Muscle of leg (tissue), 11 donors: ENCODE data around the gene AMER2. TPM values are rescaled to one million over a fixed set of nuclear protein-coding genes. Genes with fewer than 3 reads are reported as not detected.
A peak's percentile ranks its signal among the peaks of the same experiment; 100 is the strongest.

Experiments used
- DNase-seq: peaks from one replicate; pipeline ENCODE4 v3.0.0; 2013
- H3K27ac ChIP-seq: one replicate; pipeline ENCODE4 v1.5.1; 2013; ENCODE audit warnings: mild to moderate bottlenecking, low read length, control low read depth
- H3K27me3 ChIP-seq: one replicate; pipeline ENCODE4 v1.6.1; 2013; ENCODE audit warnings: low read length; ENCODE audit not compliant: control insufficient read depth, insufficient read depth
- H3K36me3 ChIP-seq: one replicate; pipeline ENCODE4 v1.6.1; 2013; ENCODE audit warnings: low read length; ENCODE audit not compliant: control insufficient read depth, insufficient read depth
- H3K4me1 ChIP-seq: one replicate; pipeline ENCODE4 v1.6.1; 2013; ENCODE audit warnings: low read length; ENCODE audit not compliant: control insufficient read depth, insufficient read depth
- H3K4me3 ChIP-seq: one replicate; pipeline ENCODE4 v1.5.1; 2013; ENCODE audit warnings: low read length, control low read depth
- H3K9me3 ChIP-seq: replicated peaks from 2 replicates; pipeline ENCODE4 v1.6.1; 2013; ENCODE audit warnings: low read depth, low read length; ENCODE audit not compliant: control insufficient read depth
- WGBS: methylation state at CpG from one replicate; pipeline ENCODE4 v1.1.5; 2013; ENCODE audit warnings: missing lambda C conversion rate; ENCODE audit not compliant: insufficient coverage; 5-methylcytosine and 5-hydroxymethylcytosine counted together
- polyA plus RNA-seq, 8 donors: library from polyadenylated mRNA; unstranded; fragments of 120-200 nt; gene quantifications; one replicate each; pipeline versions ENCODE4 v1.2.1 to v1.2.3, GENCODE V29; 2013; ENCODE audit warnings: inconsistent platforms in 1 of 8, low replicate concordance in 1 of 8; ENCODE audit not compliant: insufficient read length in 8 of 8, insufficient read depth in 1 of 8
- total RNA-seq: library from RNA; stranded (reverse); fragments of 120-200 nt; gene quantifications from one replicate; pipeline ENCODE4 v1.2.4, GENCODE V29; 2013

The AMER2 gene
- total and polyA plus RNA-seq, 9 donors: 0.03 to 0.13 (median 0.05) TPM

DNA sequence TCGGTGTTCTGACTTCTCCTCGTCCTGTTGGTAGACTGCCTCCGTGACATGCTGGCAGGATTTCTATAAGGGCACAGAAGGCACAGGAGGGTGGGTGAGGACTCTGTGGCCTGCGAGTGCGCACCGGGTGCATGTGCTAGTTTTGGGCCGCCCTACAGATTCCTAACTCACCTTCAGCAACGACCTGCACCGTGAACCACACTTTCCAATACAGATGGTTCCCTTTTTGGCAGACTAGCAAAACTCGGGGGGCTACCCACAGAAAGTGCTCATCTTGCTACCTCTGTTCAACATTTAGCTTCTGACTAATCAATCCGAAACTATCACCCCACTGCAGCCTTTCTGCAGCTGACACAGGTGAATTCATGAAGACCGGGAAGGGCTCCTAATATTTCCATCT, 14.1 kb upstream of the AMER2 start:
- Histone ChIP-seq H3K27ac (no peak overlapping the region), H3K9me3 (no peaks in the 10 kb centered on the region), H3K36me3 (no peaks in the 10 kb centered on the region), H3K27me3 (peaks cover 8% of the 10 kb centered on the region), H3K4me1 (peaks cover 3% of the 10 kb centered on the region), H3K4me3 (no peak overlapping the region)
- 88% methylated on average over 10 of the region's 12 CpGs for WGBS
- DNase-seq: no peak

DNA sequence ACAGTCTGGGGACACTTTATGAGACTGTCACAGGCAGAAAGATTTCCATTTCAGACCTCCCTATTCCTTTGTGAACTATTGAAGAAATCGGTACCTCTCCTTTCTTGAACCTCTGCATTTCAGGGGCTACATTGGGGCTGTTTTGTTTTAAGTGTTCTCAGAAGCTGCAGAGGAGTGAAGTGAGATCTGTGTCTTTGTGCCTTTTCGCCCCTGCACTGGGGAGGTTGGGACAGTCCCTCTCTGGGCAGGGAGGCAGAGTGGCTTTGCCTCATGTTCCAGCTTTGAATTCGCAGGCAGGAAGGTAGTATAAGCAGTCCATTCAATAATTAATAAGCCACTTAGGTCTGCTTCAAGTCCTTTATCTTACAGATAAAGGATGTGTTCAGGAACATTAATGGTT, 9.5 kb upstream of the AMER2 start:
- 43% methylated on average over 1 of the region's 3 CpGs for WGBS
- no peak for DNase-seq

DNA sequence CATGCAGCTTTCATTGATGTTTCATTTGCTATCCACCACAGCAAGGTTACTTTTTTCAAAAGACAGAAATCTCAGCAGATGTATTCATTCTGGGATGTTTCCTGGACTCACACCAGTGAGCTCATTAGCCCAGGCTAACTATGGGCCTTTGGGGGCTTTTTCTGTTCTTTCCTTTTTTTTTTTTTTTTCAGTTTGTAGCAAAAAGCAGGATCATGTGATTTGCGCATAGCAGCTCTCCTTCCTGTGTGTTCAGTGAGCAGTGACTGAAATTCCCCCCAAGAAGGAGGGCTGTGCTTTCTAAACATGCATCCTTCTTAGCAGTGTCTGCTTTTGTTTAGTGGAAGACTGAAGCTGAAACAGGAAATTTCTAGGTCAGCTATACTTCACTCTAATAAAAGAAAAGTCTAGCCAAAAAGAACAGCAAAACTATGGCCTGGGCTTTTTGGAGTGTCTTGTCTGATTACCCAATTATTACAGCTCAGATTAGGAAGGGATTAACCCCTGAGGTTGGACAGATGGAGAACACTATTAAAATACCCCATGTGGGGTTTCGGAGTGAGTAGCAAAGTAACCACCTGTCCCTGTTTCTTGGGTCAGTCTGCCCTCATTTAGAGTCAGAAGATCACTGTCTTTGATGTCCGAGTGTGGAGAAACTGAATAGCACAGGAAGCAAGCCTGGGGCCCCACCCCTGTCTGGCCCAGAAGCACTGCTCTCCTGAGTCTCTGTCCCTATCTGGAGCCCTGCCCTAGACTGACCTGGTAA, 8.9 kb upstream of the AMER2 start:
- 30% methylated on average over 2 of the region's 3 CpGs for WGBS
- peak; percentile 59 for DNase-seq

More for the DNA sequence above, 9.5 kb upstream of the AMER2 start:
- H3K36me3 ChIP-seq: no peaks in the 10 kb centered on the region
- peaks cover 12% of the 10 kb centered on the region for H3K27me3 ChIP-seq
- H3K9me3 ChIP-seq: no peaks in the 10 kb centered on the region
- H3K4me1 ChIP-seq: peaks cover 6% of the 10 kb centered on the region
- H3K4me3 ChIP-seq: no peak overlapping the region
- no peak overlapping the region for H3K27ac ChIP-seq

DNA sequence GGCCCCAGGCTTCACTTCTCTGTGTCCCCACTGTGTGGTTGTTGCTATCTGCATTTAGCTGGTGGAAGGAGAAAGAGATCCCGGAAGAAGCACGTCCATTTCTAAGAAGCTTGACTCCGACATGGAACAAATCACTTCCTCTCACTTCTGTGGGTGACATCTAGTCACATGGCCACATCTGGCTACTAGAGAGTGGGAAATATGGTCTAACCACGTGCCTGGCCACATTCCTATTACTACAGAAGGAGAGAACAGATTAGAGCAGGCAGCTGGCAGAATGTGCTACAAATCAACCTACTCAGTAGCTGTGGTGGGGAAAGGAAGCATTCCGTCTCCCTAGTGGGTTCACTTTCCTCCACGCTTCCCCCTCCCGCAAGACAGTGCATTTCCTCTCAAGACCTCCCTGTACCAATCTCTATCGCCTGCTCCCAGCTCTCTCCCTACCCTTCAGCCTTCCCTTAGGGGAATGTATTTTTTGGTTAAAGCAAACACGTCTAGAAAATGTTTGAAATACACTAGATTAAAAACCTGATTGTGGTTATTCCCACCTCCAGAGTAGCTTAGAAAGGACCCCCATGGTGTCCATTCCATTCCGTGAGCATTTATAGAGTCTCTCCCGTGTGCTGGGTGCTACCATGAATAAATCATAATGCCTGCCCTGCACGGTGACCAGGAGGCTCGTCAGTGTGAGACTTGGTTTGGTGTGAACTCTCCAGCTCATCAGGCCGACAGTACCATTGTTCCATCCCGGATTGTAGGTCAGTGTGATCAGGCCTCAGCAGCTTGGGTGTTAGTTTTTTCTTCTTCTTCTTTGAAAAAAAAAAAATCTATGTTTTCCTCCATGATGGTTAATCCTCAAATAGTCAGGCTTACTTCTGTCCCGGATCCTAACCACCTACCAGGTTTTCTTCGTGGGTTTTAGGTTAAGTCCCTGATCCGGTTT, 8.0 kb upstream of the AMER2 start:
- peaks cover 9% of the 10 kb centered on the region for H3K4me1 ChIP-seq
- H3K27me3 ChIP-seq: peaks cover 16% of the 10 kb centered on the region
- WGBS: 0% methylated on average over 2 of the region's 18 CpGs
- H3K4me3 ChIP-seq: no peak overlapping the region
- H3K36me3 ChIP-seq: no peaks in the 10 kb centered on the region
- DNase-seq: no peak
- H3K27ac ChIP-seq: no peak overlapping the region
- H3K9me3 ChIP-seq: no peaks in the 10 kb centered on the region

More for the DNA sequence above, 8.9 kb upstream of the AMER2 start:
- peak overlapping the region; percentile 13 for H3K27ac ChIP-seq
- H3K9me3 ChIP-seq: no peaks in the 10 kb centered on the region
- H3K4me1 ChIP-seq: peaks cover 9% of the 10 kb centered on the region
- H3K27me3 ChIP-seq: peaks cover 9% of the 10 kb centered on the region
- H3K4me3 ChIP-seq: no peak overlapping the region
- H3K36me3 ChIP-seq: no peaks in the 10 kb centered on the region

DNA sequence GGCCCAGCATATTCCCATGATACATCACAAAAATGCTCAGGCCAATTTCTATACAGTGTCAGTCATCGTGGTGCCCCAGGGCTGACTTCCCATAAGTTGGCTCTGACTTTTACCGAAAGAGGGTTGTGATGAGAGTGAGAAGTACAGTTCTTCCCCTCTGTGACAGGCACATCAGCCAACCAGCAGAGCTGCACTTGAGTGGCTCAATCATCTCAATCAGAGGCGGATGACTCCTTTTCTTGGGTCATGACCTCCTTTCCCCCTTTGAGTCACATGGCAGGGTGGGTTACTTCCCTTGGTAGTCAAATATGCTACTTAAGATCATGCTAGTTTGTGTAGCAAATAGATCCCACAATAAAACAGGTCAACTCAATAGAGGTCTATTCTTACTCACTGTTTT, 6.9 kb upstream of the AMER2 start:
- peaks cover 20% of the 10 kb centered on the region for H3K27me3 ChIP-seq
- H3K4me3 ChIP-seq: no peak overlapping the region
- no CpG with 5 or more reads among the region's 3 CpGs for WGBS

DNA sequence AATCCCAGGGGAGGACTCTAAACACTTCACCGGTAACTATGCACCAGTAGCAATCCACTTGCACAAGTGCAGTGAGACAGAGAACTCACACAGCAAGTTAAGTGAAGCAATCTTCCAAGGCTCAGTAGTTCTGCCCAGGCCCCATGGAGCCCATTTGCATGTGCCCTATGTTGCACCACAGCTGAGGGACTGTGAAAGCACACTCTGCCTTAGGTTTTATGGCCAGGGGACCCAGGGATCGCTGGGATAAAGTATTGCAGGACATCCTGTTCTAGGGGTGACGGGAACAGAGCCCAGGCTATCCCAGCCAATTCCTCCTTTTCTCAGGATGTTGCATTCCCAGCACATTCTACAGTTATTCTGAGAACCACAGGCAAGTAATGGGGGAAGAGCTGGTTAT, 6.0 kb upstream of the AMER2 start:
- Histone ChIP-seq H3K36me3 (no peaks in the 10 kb centered on the region), H3K4me3 (no peak overlapping the region), H3K4me1 (peaks cover 9% of the 10 kb centered on the region), H3K27me3 (peaks cover 25% of the 10 kb centered on the region), H3K27ac (no peak overlapping the region), H3K9me3 (no peaks in the 10 kb centered on the region)
- no peak for DNase-seq
- WGBS: 100% methylated on average over 1 of the region's 3 CpGs

More for the DNA sequence above, 6.9 kb upstream of the AMER2 start:
- no peaks in the 10 kb centered on the region for H3K9me3 ChIP-seq
- no peaks in the 10 kb centered on the region for H3K36me3 ChIP-seq
- H3K4me1 ChIP-seq: peaks cover 9% of the 10 kb centered on the region
- no peak overlapping the region for H3K27ac ChIP-seq
- no peak for DNase-seq

DNA sequence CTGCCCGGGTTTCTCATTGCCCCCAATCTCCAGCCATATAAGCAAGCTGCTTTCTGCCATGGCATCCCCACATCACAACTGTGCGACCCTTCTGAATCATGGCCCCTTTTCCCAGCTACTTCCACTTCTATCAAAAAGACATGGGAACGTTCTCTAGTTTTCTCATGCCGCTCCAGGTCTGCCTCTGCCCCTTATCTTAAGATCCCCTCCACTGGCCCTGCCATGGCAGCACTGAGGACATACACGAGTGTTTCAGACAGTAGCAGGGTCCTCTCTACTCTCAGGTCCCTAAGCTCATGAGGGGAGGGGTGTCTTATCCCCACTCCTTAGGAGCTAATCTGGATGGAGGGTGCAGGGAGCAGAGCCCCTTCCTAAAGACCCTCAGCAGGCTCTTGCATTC, 5.5 kb upstream of the AMER2 start:
- Histone ChIP-seq H3K27ac (no peak overlapping the region), H3K27me3 (peaks cover 26% of the 10 kb centered on the region), H3K4me3 (no peak overlapping the region), H3K4me1 (peaks cover 9% of the 10 kb centered on the region), H3K36me3 (no peaks in the 10 kb centered on the region), H3K9me3 (no peaks in the 10 kb centered on the region)
- DNase-seq: no peak
- 91% methylated on average over 4 of the region's 5 CpGs for WGBS

DNA sequence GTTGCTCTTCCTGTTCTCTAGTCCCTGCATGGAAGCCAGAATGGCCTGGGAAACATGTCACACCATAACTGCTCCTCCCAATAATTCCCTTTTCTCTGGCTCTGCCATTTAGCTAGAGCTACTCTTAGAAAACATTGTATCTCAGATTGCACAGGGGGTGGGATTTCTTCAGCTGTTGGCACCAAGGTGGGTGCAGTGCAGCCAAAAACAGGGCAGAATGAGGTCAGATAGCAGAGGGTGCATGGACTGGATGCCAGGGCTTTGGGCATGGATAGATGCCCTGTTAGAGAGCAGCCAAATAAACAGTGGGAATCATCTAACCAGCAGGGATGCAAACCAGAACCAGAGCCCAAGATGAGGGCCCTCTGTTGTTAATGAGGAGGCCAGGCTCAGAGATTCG, 4.9 kb upstream of the AMER2 start:
- Histone ChIP-seq H3K9me3 (no peaks in the 10 kb centered on the region), H3K27me3 (peaks cover 32% of the 10 kb centered on the region), H3K36me3 (no peaks in the 10 kb centered on the region), H3K27ac (no peak overlapping the region), H3K4me1 (peaks cover 10% of the 10 kb centered on the region), H3K4me3 (no peak overlapping the region)
- 43% methylated on average over 1 of the region's 1 CpG for WGBS
- DNase-seq: peak; percentile 39

DNA sequence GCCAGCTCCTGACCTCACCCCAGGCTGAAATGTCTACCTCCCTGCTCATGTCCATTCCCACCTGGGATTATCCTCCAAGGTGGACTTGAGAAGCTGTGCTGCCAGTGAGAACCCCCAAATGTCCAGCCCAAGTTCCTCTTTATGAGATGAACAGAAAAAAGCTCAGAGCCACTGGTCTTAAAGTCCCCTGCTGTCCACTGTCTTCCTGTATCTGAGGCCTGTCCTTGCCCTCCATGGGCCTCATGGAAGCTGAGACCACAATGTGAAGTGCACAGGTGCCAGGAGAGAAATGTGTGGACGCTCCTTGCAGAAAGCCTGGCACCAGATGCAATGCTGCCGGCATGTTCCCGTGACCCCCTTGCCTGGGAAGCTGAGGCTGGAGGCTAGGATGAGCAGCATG, 3.3 kb upstream of the AMER2 start:
- Histone ChIP-seq H3K27me3 (peaks cover 47% of the 10 kb centered on the region), H3K4me1 (peaks cover 12% of the 10 kb centered on the region), H3K27ac (no peak overlapping the region), H3K9me3 (no peaks in the 10 kb centered on the region), H3K4me3 (no peak overlapping the region), H3K36me3 (no peaks in the 10 kb centered on the region)
- DNase-seq: no peak
- WGBS: 88% methylated on average over 3 of the region's 3 CpGs

DNA sequence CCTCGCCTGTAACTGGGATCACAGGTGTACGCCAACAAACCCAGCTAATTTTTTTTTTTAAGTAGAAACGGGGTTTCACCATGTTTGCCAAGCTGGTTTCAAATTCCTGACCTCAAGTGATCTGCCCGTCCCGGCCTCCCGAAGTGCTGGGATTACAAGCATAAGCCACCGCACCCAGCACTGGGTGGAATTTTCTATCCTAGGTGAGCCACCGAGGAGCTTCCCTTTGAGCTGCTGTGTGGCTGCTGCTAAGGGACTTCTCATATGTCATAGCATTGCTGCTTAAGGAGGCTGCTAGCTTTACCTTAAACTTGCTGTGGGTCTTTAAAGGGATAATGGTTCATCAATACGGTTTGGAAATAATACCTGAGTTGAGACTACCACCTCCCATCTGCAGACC, 2.9 kb upstream of the AMER2 start:
- Histone ChIP-seq H3K27ac (no peak overlapping the region), H3K4me3 (no peak overlapping the region), H3K9me3 (no peaks in the 10 kb centered on the region), H3K4me1 (peaks cover 12% of the 10 kb centered on the region), H3K36me3 (no peaks in the 10 kb centered on the region), H3K27me3 (peaks cover 50% of the 10 kb centered on the region)
- 71% methylated on average over 9 of the region's 9 CpGs for whole genome bisulfite sequencing
- no peak for DNase-seq
